ENCODE results near the gene PYHIN1. TPM values are rescaled to one million over a fixed set of nuclear protein-coding genes. Genes with fewer than 3 reads are reported as not detected.

Gene PYHIN1
- total and polyA plus RNA-seq, 2 of the 4 experiments (the other 2 are of a cell fraction) = not detected

DNA sequence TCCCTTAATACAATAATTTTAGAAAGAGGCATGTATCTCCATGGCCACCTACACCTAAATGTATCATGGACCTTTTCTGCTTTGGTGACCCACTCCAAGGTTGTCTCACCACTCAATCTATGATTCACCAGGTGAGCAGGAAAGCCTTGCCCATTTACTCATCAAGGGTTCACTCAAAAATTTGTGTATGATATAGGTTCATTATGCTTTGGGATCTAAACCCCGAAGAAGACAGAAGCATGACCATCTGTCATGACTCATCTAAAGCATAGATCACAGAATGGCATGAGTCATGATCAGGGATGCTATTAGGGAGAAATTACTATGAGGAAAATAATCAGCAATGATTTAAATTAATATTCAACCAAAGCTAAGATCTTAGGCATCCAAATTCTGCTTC lies 38.5 kb downstream of the PYHIN1 start:
- no peak overlapping the region for H4K8ac ChIP-seq (ENCODE audit: low read depth in 2 of 2, low read length in 2 of 2)
- H3K79me1 ChIP-seq (ENCODE audit: low read depth in 1 of 2, low read length in 2 of 2) = no peaks in the 10 kb centered on the region
- no peaks in the 10 kb centered on the region for H3K9me1 ChIP-seq (ENCODE audit: insufficient read depth, low read length)
- H3K56ac ChIP-seq (ENCODE audit: extremely low read depth, insufficient read depth, low read length) = no peak overlapping the region
- H4K91ac ChIP-seq (ENCODE audit: insufficient read depth, low read depth, low read length) = no peak overlapping the region
- no CpG with 5 or more reads among the region's 1 CpG for WGBS, 2 experiments (ENCODE audit: extremely low coverage in 2 of 2, insufficient read length in 1 of 2)
- no peak overlapping the region for H3K4me3 ChIP-seq (ENCODE audit: insufficient read depth, low read depth, low read length)
- H3K4me1 ChIP-seq (ENCODE audit: control insufficient read depth, insufficient read depth, low read length) = no peaks in the 10 kb centered on the region
- H3K4ac ChIP-seq (ENCODE audit: low read depth, low read length) = no peak overlapping the region
- H3K9me3 ChIP-seq (ENCODE audit: control insufficient read depth, insufficient read depth, low read length) = no peaks in the 10 kb centered on the region
- H2AK9ac ChIP-seq (replicated peaks; ENCODE audit: low read depth, low read length, poor library complexity) = no peak overlapping the region
- ChIA-PET CTCF (interaction anchor here (0.6 kb wide), 1 partner anchor 669 kb away, joined by 4 read pairs; no protein-coding TSS in a partner anchor), POLR2A (ENCODE audit: unreplicated experiment) (no interaction called here)
- H4K5ac ChIP-seq (ENCODE audit: low read depth, low read length) = no peak overlapping the region
- no peak overlapping the region for H3K27ac ChIP-seq (ENCODE audit: insufficient read depth, low read length)
- DNase-seq = no peak
- H2BK20ac ChIP-seq (ENCODE audit: low read depth, low read length) = no peak overlapping the region
- H2BK120ac ChIP-seq (ENCODE audit: low read depth, low read length) = no peak overlapping the region
- no peak overlapping the region for H3K9ac ChIP-seq (ENCODE audit: low read depth, low read length)
- no peaks in the 10 kb centered on the region for H3K27me3 ChIP-seq (ENCODE audit: control insufficient read depth, insufficient read depth, low read length)
- in situ Hi-C loops (cut with MboI; ENCODE audit: low sequenced_read_pairs) (no loop called here), dilution Hi-C loops (cut with HindIII; ENCODE audit: low sequenced_read_pairs, unreplicated experiment) (no loop called here), intact Hi-C loops (cut with micrococcal nuclease) (no loop called here)
- H3K14ac ChIP-seq (replicated peaks; ENCODE audit: low read depth, low read length) = no peak overlapping the region
- TF ChIP-seq RAD21 (IDR thresholded peaks at IDR 0.05; ENCODE audit: low read length) (no peak), MAFK (IDR thresholded peaks at IDR 0.05; ENCODE audit: low read depth, low read length) (no peak), POLR2A (IDR thresholded peaks at IDR 0.05; ENCODE audit: low read depth, low read length) (no peak)
- TF ChIP-seq, protein P1, sequence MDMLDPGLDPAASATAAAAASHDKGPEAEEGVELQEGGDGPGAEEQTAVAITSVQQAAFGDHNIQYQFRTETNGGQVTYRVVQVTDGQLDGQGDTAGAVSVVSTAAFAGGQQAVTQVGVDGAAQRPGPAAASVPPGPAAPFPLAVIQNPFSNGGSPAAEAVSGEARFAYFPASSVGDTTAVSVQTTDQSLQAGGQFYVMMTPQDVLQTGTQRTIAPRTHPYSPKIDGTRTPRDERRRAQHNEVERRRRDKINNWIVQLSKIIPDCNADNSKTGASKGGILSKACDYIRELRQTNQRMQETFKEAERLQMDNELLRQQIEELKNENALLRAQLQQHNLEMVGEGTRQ (IDR thresholded peaks at IDR 0.05; ENCODE audit: low read depth, low read length) = no peak
- no peak overlapping the region for H2AK5ac ChIP-seq (ENCODE audit: low read depth, low read length)
- H3K36me3 ChIP-seq (ENCODE audit: control insufficient read depth, insufficient read depth, low read length) = no peaks in the 10 kb centered on the region
- H2BK15ac ChIP-seq (ENCODE audit: low read depth, low read length) = no peak overlapping the region
- H3K4me2 ChIP-seq (ENCODE audit: low read depth, low read length) = no peak overlapping the region
- no TSS peak for BruUV-seq (replicated peaks)
- no peaks in the 10 kb centered on the region for H4K20me1 ChIP-seq (ENCODE audit: insufficient read depth, low read length)
- ATAC-seq (ENCODE audit: low read depth) = no peak
- H3K23ac ChIP-seq (ENCODE audit: low read depth, low read length) = no peak overlapping the region
- H3K18ac ChIP-seq (ENCODE audit: low read depth, low read length) = no peak overlapping the region
- no peak overlapping the region for H2BK5ac ChIP-seq (ENCODE audit: low read depth, low read length, poor library complexity, severe bottlenecking)
- H2AFZ ChIP-seq (replicated peaks; ENCODE audit: low read length, poor library complexity) = no peak overlapping the region
